ENCODE results near the gene C2orf15. TPM values are rescaled to one million over a fixed set of nuclear protein-coding genes. Genes with fewer than 3 reads are reported as not detected.

C2orf15 gene
- total and polyA plus RNA-seq, 9 of the 15 experiments (the other 6 are each of a cell fraction or from before 2014, with no cell fraction given) = 0.04 to 0.27 (median 0.15) TPM; not detected in 1

GRCh38 chr2:99156891-99157290 lies 15.4 kb downstream of the C2orf15 start (continued):
- no peak for TF ChIP-seq ARNT (IDR thresholded peaks at IDR 0.05)
- no peak for TF ChIP-seq CBX5 (IDR thresholded peaks at IDR 0.05; ENCODE audit: borderline replicate concordance, low read depth)

GRCh38 chr2:99158599-99158998 lies 17.1 kb downstream of the C2orf15 start:
- H3K36me3 ChIP-seq (ENCODE audit: control insufficient read depth, insufficient read depth, low read length) = peaks cover 26% of the 10 kb centered on the region
- no peak overlapping the region for H3K4me2 ChIP-seq (ENCODE audit: insufficient read depth, low read length)
- FAIRE-seq = no peak
- peaks cover 23% of the 10 kb centered on the region for H3K79me2 ChIP-seq (ENCODE audit: control insufficient read depth, insufficient read depth, low read length)
- BruUV-seq (replicated peaks) = no TSS peak
- no peaks in the 10 kb centered on the region for H3K27me3 ChIP-seq (ENCODE audit: control insufficient read depth in 2 of 2, insufficient read depth in 2 of 2, low read length in 2 of 2)
- 95% methylated on average over 5 of the region's 5 CpGs for WGBS (ENCODE audit: insufficient coverage, low coverage, missing lambda C conversion rate)
- ATAC-seq = no peak
- DNase-seq (ENCODE audit: extremely low read depth in 1 of 4, low spot score in 3 of 4) = no peak
- H2AFZ ChIP-seq (ENCODE audit: low read depth, low read length) = no peak overlapping the region
- ChIA-PET CTCF (ENCODE audit: low intra/inter-chr PET ratio) (no interaction called here), POLR2A (no interaction called here)
- no peaks in the 10 kb centered on the region for H3K9me3 ChIP-seq (replicated peaks; ENCODE audit: control insufficient read depth, insufficient read depth, low read depth, low read length)
- no peak overlapping the region for H3K4me3 ChIP-seq
- no peak for TF ChIP-seq MITF (IDR thresholded peaks at IDR 0.05)
- TF ChIP-seq CTCF (IDR thresholded peaks at IDR 0.05 in 2 of 3, conservative IDR thresholded peaks at IDR 0.05 in 1 of 3; ENCODE audit: insufficient read depth in 2 of 3, low read depth in 1 of 3, low read length in 3 of 3) = peak in 1 of 3 experiments; percentile 14; a peak in 1 of 6 replicates
- H4K20me1 ChIP-seq (replicated peaks; ENCODE audit: control insufficient read depth, insufficient read depth, low read length) = no peaks in the 10 kb centered on the region
- H3K4me1 ChIP-seq (replicated peaks in 1 of 2; ENCODE audit: control insufficient read depth in 2 of 2, insufficient read depth in 2 of 2, low read length in 2 of 2) = peaks cover 10 to 14% of the 10 kb centered on the region in 2 experiments; a peak in 4 of 5 replicates
- H3K9ac ChIP-seq (ENCODE audit: insufficient read depth in 1 of 2, low read depth in 2 of 2, low read length in 2 of 2) = no peak overlapping the region
- intact Hi-C loops (cut with micrococcal nuclease) (no loop called here), in situ Hi-C loops (cut with MboI) (no loop called here)
- H3K27ac ChIP-seq (ENCODE audit: extremely low read depth, low read depth, low read length) = no peak overlapping the region
- no peaks in the 10 kb centered on the region for H3K9me1 ChIP-seq (ENCODE audit: control insufficient read depth, insufficient read depth, low read length)
